Left kidney (tissue), 8 donors: Measurements from ENCODE around the gene PLXNA1. TPM values are rescaled to one million over a fixed set of nuclear protein-coding genes. Genes with fewer than 3 reads are reported as not detected.
A peak's percentile ranks its signal among the peaks of the same experiment; 100 is the strongest.

Experiments used
- DNase-seq: peaks from one replicate; pipeline ENCODE4 v3.0.0-alpha.2; 2013
- long read RNA-seq, 8 donors: transcript quantifications; one replicate each; lab custom pipeline, GENCODE V29; 2026
- polyA plus RNA-seq: library from polyadenylated mRNA; unstranded; fragments of 120-200 nt; gene quantifications from one replicate; pipeline ENCODE4 v1.2.1, GENCODE V29; 2013; ENCODE audit not compliant: insufficient read length

The PLXNA1 gene
- polyA plus RNA-seq: 29.9 TPM
- long read RNA-seq, donor 1, full-length matches to known transcripts: 1 of 1 reads
- long read RNA-seq, donor 1, partial matches to known transcripts: 0 of 1 reads
- long read RNA-seq, donor 1, other reads (novel, unspliced or antisense): 0 of 1 reads
- long read RNA-seq, donor 2: 0 reads
- long read RNA-seq, donor 3: 0 reads
- long read RNA-seq, donor 4: 0 reads
- long read RNA-seq, donor 5, partial matches to known transcripts: 0 of 1 reads
- long read RNA-seq, donor 5, other reads (novel, unspliced or antisense): 0 of 1 reads
- long read RNA-seq, donor 6, full-length matches to known transcripts: 2 of 2 reads
- long read RNA-seq, donor 6, partial matches to known transcripts: 0 of 2 reads
- long read RNA-seq, donor 6, other reads (novel, unspliced or antisense): 0 of 2 reads
- long read RNA-seq, donor 7, full-length matches to known transcripts: 2 of 2 reads
- long read RNA-seq, donor 7, partial matches to known transcripts: 0 of 2 reads
- long read RNA-seq, donor 7, other reads (novel, unspliced or antisense): 0 of 2 reads
- long read RNA-seq, donor 8: 0 reads

DNA sequence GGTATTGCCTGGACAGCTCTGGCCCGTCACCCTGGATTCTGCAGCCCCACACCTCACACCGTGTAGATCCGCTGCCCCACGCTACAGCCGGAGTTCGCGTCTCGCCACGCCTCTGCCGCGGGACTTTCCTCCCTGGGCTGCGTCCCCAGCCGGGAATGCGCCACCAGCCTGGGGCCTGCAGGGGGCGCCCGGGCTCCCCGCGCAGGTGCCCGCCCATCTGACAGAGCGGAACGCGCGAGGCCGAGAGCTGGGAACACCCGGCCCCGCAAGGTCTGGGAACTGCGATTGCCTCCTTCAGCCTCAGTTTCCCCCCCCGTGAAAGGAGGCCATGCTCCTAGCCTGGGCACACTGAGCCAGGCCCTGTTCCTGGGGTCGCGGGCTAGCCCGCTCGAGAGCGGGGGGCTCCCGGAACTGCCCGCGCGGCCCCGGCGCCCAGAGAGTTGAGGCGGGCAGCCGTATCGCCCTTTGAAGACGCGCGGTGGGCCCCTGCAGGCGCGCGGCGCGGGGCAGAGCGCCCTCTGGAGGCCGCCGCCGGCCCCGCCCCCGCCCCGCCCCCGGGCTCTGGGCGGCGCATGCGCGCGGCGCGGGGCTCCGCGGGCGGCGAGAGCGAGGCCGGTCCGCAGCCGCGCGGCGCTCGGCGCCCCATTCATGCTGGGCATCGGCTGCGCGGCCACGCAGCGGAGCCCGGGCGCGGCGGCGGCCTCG lies at the start of gene PLXNA1:
Gene PLXNA1 (plus strand): TSS at position 645 of the 705 bp plus-strand sequence. CDS start 5,479 bp downstream, outside the sequence.
- peak; percentile 55 for DNase-seq

- no peak for DNase-seq
Measured at GRCh38 chr3:126934031-126934531, 48.8 kb upstream of the PLXNA1 start.

DNA sequence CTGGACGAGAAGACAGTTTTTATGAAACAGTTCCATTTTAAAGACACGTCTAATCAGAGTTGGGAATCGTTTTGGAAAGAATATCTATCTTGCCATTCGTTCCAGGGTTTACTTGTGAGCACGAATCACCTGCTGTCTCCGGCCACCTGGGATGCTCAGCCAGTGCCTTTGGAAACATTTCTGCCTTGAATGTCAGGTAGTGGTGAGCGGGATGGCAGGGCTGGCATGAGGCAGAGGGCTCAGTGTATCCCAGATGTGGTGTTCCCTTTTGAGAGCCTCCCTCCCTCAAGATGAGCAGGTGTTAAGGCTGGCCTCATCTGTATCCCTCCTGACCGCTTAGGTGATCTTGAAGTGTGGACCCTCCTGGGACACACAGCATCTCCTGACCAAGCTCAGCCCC lies 47.9 kb upstream of the PLXNA1 start:
- no peak for DNase-seq

- DNase-seq: no peak
Measured at GRCh38 chr3:126935756-126936509, 47.0 kb upstream of the PLXNA1 start.

DNA sequence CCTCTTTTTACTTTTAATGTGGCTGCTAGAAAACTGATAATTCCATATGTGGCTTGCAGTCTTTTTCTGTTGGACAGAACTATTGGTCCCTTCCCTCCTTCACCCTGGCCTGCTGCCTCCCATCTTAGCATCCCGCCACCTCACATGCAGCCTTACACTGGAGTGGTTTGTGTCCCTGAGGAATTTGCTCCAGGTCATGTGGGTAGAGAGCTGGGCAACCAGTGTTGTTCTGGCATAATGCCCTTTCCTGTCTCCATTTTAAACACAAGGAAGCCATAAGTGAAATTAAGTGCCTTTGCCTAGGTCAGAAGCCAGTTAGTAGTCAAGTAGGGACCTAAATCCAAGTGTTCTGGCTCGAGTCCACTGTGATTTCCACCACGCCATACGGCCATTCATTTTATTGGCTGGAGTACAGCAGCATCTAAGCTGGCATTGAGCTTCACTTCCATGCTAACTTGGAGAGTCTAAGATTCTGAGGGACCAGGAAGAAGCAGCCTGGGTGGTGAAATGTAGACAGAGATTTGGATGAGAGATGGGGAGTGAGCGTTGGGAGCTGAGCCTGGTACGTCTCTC lies 46.0 kb upstream of the PLXNA1 start:
- no peak for DNase-seq

- DNase-seq: no peak
Measured at GRCh38 chr3:126937533-126937932, 45.4 kb upstream of the PLXNA1 start.

GRCh38 chr3:126937973-126938372 lies 44.9 kb upstream of the PLXNA1 start:
- DNase-seq: no peak

DNA sequence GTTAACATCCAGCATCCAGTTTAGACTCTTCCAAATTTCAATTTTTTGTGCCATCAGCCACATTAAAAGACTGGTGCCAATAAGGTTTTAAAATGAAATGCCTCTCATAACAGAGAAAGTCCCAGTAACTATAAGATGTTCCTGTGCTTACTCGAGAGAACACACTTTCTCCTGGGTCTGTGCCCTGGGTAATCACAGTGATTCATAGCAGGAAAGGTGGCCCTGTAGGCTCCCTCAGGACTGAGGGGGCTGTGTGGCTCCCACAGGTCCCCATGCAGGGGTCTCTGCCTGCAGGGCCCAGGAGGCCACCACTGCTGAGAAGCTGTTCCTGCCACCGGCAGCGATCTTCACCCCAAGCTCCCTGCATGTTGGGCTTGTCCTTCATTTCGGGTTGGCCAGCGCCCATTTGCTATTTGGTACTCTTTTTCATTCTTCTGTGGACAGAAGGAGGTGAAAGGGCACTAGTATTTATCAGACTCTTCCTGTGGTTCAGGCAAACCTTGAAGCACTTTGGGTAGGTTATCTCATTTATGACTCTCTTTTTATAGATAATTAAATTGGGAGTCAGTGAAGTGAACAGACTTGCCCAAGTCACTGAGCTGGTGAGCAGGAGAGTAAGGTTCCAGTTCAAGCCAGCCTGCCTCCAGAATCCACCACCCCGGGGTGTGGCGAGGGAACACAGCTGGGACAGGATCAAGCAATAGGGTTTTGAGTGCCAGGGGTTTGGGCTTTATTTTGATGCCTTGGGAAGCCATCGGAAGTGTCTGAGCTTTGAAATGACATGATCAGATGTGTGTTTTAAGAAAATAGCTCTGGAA lies 44.2 kb upstream of the PLXNA1 start:
- DNase-seq: no peak

DNA sequence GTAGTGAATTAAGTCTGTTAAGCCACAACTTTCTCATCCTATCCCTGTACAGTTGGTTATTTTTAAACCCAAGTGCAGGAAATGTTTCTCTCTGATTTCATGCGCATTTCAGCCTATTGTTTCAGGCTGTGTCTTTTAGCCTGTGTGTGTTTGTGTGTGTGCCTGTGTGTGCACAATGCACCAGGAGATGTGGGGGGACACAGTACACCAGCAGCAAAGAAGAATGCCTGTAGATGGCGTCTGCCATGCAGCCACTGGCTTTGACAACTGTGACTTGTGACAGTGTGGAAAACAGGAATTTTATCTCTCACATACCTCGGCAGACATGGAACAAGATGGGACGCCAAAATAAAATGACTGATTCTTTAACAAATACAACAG lies 43.6 kb upstream of the PLXNA1 start:
- DNase-seq: no peak

DNA sequence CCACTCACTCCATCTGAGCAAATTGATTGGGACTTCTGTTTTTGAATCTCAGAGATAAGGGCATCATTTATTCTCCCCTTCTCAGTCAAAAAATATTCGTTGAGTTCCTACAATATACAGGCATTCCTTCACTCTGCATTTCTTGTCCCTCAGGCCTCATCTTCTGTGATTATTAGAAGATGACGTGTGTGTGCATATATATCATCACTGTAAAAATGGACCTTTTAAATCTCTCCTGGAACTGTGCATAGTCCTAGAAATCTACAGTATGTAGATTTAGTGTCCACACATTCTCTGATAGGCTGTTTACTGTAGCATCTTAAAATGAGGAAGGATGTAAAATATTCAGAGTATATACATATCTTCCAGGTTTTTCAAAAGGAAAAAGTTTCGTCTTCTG lies 43.2 kb upstream of the PLXNA1 start:
- DNase-seq: no peak

DNA sequence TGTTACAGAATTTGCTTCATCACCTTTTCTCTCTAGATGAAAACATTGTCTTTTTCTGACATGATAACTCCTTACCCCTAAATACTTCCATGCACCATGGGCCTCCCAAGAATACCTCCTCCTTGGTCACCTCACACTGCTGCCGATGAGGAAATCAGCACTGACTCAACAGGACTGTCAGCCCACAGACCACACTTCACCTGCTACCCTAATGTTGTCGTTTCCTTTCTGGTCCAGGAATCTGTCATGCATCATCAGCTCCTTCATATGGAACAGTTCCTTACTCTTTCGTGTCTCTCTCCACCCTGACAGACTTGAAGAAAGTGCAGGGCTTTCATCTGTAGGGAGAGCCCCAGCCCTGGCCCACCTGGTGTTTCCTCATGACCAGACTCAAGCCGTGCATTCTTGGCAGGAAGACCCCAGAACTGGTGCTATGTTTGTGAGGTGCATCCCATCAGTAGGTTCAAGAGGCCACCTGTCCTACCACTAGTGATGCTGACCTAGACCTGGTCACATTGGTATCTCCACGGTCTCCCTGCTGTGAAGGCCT lies 41.1 kb upstream of the PLXNA1 start:
- DNase-seq: no peak

DNA sequence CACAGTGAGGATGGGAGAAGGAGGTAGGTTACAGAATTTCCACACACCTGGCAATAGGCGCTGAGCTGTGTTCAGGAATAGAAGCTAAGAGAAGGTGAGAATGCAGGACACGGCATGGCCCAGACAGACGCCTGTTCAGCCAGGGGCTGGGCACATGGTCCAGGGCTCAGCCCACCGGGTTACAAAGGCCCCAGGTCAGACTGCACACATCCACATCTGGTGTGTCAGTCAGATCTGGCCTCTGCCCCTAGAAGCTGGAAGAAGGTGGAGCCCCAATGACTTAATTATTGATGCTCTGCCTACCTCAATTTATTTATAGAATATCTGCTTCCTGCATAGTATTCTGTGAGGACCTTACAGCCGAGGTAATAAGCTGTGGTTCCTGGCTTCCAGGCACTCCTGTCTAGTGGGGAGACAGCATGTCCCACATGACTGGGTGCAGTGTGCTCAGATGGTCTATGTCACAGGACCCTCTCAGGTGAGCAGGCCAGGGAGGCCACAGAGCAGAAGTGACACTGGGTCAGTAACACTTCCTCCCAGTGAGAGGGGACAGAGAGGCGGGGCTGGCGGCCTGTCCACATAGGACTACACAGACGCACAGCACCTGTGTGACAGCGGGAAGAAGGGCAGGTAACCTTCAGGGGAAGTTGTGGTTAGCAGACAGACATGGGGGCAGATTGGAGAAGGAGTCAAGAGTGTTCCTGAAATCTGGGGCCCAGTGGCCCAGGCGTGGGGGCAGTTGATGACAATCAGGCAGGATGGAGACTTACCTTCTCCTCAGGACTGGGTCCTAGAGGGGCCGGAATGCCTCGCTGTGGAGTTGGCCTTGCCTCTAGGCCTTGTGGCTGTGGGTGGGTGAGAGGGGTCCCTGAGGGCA lies 38.6 kb upstream of the PLXNA1 start:
- no peak for DNase-seq

DNA sequence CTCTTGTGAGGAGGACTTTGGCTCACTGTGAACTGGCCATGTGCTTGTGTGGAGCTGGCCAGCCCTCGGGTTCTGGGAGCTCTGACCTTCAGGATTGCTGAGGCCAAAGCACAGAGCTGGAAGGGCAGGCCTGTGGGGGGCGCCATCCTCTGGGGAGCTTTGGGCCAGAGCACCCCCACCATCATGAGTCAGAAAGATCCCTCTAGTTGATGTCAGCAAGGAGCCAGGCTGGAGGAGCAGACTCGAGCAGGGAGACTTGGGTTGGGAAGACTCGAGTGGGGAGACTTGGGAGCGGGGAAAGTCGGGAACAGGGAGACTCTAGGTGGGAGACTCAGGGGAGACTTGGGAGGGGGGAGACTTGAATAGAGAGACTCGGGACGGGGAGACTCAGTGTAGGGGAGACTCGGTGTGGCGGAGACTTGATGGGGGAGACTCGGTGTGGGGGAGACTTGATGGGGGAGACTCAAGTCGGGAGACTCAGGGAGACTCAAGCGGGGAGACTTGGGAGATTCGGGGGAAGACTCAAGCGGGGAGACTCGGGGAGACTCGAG lies 37.7 kb upstream of the PLXNA1 start:
- DNase-seq: no peak

DNA sequence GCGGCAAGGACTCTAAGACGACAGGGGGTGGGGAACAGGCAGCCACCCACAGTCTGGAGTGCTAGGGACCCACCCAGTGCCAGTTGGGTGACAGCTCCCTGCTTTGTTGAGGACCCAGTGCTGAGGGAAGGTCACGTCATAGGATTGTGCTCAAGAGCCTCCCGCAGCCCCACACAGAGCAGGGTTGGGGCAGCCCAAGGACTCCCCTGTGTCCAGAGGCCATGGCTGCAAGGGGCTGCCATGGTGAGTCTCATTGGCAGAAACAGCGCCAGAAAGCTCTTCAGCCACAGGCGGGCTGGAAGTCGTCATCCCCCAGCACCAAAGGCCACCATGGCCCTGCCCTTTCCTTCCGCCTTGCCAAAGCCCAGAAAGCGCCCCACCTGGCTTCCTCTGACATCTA lies 37.0 kb upstream of the PLXNA1 start:
- DNase-seq: no peak

DNA sequence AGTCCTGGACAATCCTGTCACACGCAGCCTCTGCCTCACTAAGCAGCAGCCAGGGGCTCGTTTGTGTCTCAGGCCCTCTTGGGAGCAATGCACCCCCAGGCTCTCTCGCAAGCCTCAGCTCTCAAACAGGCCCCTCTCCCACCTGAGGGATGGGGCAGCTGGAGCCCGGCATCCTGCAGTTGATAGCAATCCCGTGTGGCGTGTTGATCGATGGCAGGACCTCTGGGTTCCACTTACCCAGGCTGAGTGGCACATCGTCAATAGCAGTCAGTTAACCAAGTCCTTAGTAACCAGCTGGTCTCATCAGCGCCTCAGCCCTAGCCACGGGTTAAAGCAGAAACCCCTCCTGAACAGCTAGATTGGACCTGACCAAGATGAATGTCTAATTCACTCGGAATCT lies 36.5 kb upstream of the PLXNA1 start:
- no peak for DNase-seq

GRCh38 chr3:126947429-126947828 lies 35.5 kb upstream of the PLXNA1 start:
- DNase-seq: no peak

DNA sequence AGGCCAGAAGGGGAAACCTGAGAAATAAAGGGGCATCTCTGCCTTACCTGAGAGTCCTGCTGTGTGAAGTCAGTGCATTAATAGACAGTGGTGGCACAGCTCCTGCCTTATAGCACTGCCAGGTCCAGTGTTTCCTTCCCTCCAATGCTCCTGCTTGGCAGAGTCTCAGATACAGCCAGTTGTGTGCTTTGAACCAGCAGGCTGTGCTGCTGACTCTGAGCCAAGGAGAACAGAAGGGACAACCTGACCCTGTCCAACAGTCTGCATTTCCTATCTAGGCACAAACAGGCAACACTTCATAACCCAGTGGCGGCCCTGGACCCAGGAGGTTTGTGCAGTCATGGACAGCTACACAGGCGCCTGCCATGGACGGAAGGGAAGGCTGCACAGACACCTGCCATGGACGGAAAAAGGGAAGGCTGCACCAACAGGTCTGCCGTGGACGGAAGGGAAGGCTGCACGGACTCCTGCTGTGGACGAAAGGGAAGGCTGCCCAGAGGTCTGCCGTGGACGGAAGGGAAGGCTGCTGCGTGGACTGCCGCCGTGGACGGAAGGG lies 33.9 kb upstream of the PLXNA1 start:
- no peak for DNase-seq

GRCh38 chr3:126951561-126951960 lies 31.4 kb upstream of the PLXNA1 start:
- DNase-seq: no peak
